Activated CD8-positive, alpha-beta memory T cell treated with anti-CD3 and anti-CD28 coated beads for 48 hours (primary cell): Measurements from ENCODE around the gene NSG2.
"Not testable (repeated sequence)": the region's sequence is repeated elsewhere in the genome, so short reads cannot be mapped to it uniquely, and the experiment has no call there.

Experiments
- DNase-seq, 3 experiments: peaks; one replicate each; pipeline ENCODE4 v3.0.0-alpha.2; 2020; ENCODE audit warnings: low read depth in 2 of 3, low spot score in 2 of 3

NSG2 gene

DNA sequence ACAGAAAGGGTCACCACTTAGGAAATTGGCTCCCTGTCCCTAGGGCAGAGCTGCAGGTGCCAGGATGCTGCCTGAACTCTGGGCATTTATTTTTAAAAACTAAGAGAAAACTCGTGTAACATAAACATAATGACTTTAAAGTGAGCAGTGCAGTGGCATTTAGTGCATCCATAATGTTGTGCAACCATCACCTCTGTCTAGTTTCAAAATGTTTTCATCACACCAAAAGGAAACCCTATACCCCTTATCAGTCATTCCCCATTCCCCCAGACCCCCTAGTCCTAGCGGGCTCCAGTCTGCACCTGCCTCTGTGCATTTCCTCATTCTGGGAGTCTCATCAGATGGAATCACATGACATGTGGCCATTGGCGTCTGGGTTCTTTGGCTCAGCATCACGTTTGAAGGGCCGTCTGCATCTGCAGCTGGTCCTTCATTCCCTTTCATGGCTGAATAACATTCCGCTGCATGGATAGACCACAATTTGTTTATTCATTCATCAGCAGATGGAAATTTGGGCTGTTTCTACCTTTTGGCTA is 55.8 kb downstream of the NSG2 start:
- no peak for DNase-seq

DNA sequence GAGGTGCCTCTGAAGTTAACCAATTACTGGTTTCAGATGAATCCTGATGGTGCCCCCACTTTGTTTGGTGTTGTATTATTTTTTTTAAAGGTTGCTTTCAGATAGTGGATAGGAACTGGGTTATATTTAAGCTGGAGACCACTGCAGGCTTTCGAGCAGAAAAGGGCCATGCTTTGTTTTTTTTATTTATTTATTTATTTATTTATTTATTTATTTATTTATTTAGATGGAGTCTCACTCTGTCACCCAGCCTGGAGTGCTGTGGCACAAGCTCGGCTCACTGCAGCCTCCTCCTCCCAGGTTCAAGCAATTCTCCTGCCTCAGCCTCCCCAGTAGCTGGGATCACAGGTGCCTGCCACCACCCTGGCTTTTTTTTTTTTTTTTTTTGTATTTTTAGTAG is 57.1 kb downstream of the NSG2 start:
- not testable (repeated sequence) for DNase-seq

DNA sequence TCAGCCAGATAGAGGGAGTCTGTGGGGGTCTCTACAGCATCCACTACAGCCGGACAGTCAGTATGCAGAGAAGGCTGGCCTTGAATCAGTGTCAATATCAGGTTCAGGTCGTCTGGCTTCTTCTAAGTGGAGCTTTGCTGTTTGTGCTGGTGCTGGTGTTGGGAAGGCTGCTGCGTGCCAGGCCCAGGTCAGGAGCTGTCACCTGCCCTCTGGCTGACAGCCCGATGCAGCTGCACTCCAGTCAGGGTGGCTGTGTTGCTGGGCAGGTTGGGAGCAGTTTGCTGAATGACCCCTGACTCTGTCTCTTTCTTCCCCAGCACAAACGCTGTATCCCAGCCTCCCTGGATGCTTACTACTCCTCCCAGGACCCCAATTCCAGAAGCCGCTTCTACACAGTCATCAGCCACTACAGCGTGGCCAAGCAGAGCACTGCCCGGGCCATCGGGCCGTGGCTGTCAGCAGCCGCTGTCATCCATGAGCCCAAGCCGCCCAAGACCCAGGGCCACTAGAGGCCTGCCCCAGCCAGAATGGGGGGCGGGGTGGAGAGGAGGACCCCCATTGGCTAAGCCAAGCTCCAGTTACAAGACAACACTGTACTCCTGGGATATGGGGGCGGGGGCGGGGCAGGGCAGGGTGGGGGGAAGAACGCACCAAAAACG is 61.6 kb downstream of the NSG2 start:
- no peak for DNase-seq

DNA sequence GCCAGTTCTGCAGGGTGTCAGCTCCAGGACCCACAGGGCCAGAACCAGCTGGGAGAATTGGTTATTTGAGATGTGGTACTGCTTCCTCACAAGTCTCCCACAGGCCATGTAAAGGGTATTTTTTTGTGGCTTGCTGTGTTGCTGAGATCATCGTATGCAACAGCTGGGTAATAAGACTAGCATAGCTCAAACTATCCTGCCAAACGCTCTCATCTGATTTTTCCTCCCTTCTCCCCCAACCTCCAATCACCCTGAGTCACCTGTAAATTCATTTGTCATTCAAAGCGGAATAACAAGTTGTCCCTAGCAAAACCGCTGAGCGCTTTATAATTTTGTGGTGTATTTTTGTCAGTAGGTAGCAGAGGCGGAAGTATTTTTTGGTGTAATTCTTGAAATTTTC is 63.2 kb downstream of the NSG2 start:
- no peak for DNase-seq

DNA sequence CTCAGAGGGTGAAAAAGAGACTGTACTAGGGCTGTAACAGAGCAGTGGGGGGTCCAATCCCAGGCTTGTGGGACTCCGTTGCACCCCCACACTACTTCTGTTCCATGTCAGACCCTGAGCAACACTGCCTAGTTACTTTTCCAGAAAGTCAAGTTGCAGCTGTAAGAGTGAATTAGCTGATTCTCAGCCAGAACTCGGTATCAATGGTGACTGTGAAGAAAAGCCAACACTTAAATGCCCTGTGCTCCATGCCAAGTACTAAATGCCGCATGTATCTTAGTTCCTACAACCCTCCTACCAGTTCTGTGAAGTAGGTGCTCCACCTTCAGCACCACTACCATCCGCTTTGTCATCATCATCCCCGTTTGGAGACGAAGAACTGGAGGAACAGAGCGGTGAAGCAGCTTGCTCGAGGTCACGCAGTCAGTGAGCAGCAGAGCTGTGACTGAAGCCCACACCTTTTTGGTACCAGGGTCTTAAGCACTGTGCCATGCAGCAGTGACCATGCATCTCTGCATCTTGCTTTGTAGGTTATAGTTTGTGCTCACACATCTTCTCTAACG is 64.3 kb downstream of the NSG2 start:
- no peak for DNase-seq

DNA sequence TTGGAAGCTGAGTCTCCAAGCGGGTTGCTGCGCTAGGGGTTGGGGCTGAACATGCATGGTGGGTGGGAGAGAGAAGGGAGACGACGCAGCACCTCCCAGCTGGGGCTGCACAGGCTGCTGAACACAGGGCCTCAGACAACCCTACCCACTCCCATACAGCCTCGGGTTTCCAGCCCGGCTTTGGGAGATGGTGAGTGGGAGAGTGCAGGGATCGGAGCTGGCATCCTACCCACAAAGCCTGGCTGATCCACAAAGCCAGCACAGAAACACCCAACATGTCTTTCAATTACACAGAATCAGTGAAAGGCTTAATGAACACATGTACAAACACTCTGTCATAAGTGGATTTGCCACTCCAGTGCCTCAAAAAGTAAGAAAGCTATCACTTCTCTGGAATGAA is 64.8 kb downstream of the NSG2 start:
- no peak for DNase-seq

DNA sequence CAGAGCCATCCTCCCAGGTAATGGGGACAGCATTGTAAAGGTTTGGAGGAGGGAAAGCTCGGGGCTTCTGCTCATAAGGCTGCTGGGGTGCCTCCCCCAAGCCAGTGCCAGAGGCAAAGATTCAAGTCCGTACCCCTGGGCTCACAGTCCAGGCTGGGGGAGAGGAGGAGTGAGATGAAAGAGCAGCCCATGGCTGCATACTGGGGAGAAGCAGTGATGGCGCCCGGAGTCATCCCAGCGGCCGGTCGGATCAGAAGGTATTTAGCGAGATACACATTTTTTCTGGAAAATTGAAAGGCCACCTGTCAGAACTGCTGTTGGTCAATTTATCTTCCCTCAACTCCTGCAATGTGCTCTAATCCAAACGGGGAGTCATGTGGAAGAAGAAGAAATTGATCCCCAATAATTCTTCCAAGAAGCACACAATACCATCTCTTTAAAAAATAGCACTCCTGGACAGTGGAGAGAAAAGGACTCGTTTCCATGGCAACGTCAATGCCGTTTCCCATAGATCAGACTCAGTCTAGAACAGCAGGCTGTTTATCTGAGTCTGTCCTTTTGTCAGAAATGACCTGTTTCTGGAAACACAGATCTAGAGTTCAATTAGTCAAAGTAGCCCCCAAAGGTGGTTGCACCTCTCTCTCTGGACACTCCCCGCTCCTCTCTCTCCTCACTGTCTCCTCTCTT is 65.9 kb downstream of the NSG2 start:
- DNase-seq, result no peak

DNA sequence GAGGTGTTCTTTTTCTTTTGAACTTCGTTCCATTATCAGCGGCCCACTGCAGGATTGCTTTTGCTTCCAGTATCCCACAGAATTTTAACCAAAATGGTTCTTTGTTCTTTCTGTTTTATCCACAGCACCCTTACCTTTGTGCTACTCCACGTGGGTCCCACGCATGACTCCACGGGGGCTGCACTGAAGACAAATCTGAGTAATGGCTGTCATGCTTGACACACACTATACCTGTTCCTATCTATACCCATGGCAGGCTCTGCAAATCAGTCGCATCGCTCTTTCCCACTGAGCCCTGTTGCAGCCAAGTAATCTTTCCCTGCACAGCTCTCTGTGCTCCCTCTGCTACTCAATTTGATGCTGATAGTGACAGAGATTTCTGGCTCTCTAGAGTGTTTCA is 69.7 kb downstream of the NSG2 start:
- DNase-seq, result no peak

DNA sequence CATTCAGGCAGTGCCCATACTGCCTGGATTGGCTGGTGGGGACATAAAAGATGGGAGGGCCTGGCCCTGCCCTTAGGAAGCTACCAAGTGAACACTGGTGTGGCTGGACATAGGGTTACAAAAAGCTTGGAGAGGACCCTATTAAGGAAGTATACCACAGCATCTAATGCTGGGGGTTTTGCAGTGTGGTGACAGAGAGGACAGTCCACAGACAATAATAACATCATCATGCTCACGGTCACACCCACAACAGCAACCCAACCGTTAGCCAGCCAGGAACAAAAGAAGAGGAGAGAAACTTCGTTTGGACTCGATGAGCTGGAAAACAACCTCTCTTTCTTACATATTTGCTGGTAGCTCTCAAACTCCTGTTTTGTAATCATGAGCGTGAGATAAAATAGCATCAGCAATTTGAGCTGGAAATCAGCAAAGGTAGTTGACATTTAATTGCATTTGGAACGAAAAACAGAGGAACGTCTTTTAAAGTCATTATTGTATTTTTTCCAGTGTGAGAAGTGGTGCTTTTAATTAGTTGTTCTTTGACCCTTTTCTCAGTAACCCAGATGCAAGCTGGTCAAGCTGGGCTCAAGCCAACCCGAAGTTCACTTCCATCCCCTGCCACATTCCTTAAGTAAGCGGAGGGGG is 73.4 kb downstream of the NSG2 start:
- no peak for DNase-seq

DNA sequence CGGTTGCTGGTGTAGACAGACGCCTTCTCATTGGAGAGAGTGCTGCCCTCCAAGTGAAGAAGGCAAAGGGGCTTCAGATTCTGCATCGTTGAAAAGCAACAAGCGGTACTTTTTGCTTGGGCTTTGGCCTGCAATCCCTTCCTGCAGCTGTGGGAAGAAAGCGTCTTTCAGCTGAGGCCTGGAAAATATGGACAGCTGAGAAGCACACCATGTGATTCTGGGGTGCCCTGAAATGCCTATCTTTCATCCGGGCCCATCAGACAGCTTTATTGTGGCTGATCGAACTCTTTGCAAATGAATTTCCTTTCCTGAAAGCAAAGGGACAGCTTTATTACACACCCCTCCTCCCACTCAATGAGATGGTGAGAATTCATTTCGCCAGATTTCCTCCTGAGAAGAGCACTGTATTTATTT is 74.0 kb downstream of the NSG2 start:
- DNase-seq, result no peak

DNA sequence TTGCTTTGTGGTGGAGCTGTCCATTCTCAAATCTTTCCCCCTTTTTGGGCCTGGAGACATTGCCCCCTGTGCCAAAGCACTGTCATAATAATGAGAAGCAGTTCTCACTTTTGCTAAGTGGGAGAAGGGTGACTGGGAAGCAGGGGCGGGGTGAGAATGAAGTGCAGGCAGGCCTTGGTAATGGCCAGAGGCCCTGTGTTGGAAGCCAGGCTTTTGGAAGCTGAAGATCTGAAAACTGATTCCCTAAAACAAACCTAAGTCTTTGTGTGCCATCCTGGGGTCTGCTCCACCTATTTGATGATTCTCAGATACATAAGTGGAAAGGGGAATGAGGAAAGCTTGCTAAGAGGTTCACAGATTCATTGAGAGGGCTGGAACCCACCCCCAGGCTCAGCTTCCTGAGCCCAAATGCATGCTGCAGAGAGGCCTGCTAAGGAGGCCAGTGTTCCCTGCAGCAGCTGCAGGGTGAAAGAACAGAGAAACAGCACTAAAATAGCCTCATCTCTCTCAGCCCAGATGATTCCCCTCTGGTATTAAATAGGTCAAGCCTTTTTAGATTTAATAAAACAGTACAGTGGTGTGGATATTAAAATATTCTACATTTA is 75.0 kb downstream of the NSG2 start:
- DNase-seq, result no peak

DNA sequence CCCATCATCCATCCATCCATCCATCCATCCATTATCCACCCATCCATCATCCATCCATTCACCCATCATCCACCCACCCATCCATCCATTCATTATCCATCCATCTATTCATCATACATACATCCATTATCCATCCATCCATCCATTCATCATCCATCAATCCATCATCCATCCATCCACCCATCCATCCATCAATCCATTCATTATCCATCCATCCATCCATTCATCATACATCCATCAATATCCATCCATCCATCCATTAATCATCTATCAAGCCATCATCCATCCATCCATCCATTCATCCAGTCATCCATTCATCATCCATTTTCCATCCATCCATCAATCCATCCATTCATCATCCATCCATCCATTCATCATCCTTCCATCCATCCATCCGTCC is 89.0 kb downstream of the NSG2 start:
- no peak for DNase-seq

DNA sequence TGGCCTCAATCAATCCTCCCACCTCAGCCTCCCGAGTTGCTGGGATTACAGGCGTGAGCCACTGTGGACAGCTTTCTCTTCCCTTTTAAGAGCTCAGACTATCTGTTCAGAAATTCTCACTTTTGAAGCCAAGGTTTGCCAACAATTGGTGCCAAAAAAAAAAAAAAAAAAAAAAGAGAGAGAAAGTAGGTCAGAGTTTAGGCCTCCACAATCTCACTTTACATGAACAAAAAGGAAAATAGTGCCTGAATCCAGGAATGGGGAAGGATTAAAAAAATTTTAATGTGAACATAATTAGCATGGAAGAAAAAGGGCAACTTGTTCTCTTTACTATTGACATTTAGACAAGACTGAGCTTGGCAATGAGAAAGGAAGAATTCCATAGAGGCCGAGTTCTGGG is 94.1 kb downstream of the NSG2 start:
- no peak for DNase-seq

DNA sequence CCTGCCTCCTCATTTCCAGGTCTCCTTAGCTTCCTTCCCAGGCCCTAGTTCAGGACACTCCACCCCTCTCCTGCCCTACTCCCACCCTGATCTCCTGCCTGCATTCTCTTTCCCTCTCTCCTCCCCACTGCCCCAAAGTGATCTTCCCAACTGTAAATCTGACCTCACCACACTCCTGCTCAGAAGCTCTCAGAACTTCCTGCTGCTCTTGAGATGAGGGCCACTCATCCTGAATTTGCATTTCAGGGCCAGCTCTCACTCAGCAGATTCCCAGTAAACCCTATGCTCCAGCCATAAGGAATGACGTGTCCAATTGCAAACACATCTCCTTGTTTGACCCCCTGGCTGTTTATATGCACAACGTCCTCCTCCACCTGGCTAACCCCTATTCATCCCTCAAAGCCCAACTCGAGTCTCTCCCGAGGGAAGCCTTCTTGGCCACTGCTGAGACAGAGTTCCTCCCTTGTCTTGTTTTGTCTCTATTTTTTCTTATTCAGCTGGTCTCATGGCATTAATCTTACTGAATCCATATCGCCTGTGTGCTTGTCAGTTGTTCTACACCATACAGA is 95.0 kb downstream of the NSG2 start:
- no peak for DNase-seq

DNA sequence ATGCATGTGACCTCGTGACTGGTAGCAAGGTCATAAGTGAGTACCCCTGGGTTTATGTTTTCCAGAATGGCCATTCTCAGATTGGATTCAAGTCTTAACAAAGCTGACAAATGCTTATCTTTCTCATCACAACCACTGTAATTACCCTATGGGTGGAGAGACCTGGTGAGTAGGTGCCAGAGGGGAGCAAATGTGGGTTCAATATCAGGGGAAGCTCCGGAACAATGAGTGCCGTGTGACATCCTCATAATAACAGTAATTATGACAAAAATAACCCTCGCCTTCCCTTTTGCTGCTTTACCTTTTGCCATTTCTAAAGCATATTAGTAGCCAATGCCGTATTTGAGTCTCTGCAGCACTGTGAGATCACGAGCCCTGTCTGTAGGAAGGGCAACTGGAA is 95.9 kb downstream of the NSG2 start:
- no peak for DNase-seq

DNA sequence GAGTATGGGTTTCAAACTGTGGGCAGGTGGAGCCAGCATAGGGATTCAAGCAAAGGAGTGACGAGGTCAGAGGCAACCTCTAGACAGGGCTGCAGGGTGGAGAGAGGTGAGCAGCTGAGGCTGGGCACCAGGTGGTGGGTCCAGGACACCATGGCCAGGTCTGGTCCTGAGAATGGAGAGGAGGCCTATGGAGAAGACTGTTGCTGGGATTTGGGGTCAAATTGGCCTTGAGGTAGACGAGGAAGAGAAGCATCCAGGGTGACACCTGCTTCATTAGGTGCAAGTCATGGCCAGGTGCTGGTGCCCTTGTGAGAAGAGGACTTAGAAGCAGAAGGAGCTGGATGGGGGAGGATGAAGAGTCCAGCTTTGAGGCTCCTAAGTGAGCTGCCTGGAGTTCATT is 99.6 kb downstream of the NSG2 start:
- DNase-seq, result no peak

DNA sequence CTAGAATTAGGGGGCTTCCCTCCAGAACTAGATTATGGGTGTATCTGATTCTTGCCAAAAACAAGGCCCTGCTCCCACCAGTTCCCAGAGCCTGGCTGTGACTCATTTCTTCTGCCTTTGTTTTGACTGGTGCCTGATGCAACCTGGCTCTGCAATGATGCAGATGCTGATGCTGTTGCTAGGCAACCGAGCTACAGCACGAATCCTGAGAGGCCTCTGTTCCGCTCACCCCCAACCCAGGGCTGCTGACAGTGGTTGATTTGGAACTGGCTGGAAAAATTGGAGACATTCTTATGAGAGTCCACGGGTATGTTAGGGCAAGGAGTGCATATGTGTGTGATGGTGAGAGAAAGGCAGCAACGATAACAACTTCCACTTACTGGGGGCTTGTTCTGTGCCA is 100.3 kb downstream of the NSG2 start:
- no peak for DNase-seq

DNA sequence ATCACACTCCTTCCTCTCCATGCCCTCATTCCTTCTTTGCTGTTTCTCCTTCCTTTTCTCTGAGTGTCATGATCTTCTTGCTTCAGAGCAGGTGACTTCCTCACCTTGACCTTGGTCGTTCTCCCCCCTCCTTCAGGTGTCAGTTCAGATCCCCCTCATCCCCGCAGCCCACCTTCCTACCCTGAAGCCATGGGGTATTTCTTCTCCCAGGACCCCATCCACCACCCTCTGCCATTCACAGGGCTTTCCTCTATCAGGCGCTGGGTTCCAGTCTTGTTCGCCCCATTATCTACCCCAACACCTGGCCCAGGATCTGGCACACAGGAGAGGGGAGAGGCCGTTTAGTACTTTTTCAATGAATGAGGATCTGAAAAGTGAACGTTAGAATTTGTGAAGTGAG is 101.0 kb downstream of the NSG2 start:
- no peak for DNase-seq

DNA sequence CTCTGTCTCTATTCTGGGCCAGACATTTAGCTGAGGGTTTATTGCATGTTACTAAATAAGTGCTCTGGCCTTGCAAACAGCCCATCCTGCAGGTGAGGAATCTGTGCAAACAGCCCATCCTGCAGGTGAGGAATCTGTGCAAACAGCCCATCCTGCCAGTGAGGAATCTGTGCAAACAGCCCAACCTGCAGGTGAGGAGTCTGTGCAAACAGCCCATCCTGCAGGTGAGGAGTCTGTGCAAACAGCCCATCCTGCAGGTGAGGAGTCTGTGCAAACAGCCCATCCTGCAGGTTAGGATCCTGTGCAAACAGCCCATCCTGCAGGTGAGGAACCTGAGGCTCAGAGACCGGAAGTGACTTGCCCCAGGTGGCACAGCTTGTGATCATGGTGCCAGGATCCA is 101.5 kb downstream of the NSG2 start:
- DNase-seq, result not testable (repeated sequence)

DNA sequence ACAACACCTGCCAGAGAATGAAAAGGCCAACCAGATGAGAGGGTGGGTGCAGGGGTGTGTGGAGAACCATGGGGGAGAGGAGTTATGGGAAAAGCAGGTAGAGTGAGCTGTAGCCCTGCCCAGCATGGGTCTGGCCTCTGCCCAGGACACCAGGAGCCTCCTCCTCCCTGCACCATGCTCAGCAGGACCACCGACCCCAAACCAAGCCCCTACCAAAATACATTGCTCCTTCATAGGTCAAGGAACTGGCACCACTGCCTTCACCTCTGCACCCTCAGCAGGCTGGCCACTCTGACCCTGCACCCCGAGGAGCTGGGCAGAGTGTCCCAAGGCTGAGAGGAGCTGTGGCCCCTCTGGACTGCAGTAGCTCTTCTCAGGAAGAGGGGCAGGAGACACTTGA is 102.0 kb downstream of the NSG2 start:
- no peak for DNase-seq

DNA sequence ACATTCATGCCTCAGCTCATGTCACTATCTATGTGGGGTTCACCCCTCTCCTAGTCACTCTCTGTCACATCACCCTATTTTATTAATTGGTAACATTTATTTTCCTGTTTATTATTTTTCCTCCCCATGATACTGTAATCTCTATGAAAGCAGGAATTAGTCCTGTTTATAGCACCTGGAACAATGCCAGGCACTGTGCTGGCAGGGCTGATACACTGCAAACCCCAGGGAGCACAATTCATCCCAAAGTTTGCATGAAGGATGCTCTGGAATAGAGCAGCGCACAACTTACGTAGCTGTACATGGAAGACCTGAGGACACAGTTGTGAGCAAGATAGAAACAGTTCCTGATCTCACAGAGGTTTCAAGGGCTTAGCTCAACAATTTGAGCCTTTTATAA is 103.2 kb downstream of the NSG2 start:
- no peak for DNase-seq
